Neural cell (in vitro differentiated cells): ENCODE data around the gene STRN3. TPM values are rescaled to one million over a fixed set of nuclear protein-coding genes. Genes with fewer than 3 reads are reported as not detected.

Source experiments
- H2AFZ ChIP-seq: fragments of 200-600, 300-800 bp; sonication (generic), shearing (Covaris generic); 2 replicates; pipeline ENCODE4 v1.6.0; 2014; ENCODE audit warnings: low read depth, mild to moderate bottlenecking, antibody characterized with exemption, low read length, moderate library complexity
- H3F3A ChIP-seq: fragments of 200-600 bp; shearing (Covaris generic); 2 replicates; pipeline ENCODE4 v1.6.1; 2016; ENCODE audit warnings: mild to moderate bottlenecking, moderate library complexity, mixed read lengths, antibody characterized with exemption, low read length; ENCODE audit not compliant: insufficient read depth, poor library complexity, severe bottlenecking
- H3K27ac ChIP-seq: fragments of 200-600, 300-800 bp; sonication (generic), shearing (Covaris generic); 2 replicates; pipeline ENCODE4 v1.5.1; 2014; ENCODE audit warnings: mild to moderate bottlenecking, low read length, moderate library complexity
- H3K27me3 ChIP-seq: fragments of 300-800, 200-600 bp; sonication (generic), shearing (Covaris generic); 2 replicates; pipeline ENCODE4 v1.6.0; 2014; ENCODE audit warnings: mild to moderate bottlenecking, low read depth, low read length, moderate library complexity; ENCODE audit not compliant: insufficient read depth
- H3K36me3 ChIP-seq: fragments of 300-800, 200-600 bp; sonication (generic), shearing (Covaris generic); 2 replicates; pipeline ENCODE4 v1.5.1; 2014; ENCODE audit warnings: mild to moderate bottlenecking, antibody characterized with exemption, low read length, moderate library complexity; ENCODE audit not compliant: insufficient read depth
- H3K4me2 ChIP-seq: fragments of 300-800, 200-600 bp; sonication (generic), shearing (Covaris generic); 2 replicates; pipeline ENCODE4 v1.6.0; 2014; ENCODE audit warnings: mild to moderate bottlenecking, low read length
- H3K4me3 ChIP-seq: fragments of 300-800, 200-600 bp; sonication (generic), shearing (Covaris generic); 2 replicates; pipeline ENCODE4 v1.5.1; 2014; ENCODE audit warnings: mild to moderate bottlenecking, low read length, moderate library complexity
- H3K79me2 ChIP-seq: fragments of 200-600 bp; shearing (Covaris generic); replicated peaks from 2 replicates; pipeline ENCODE4 v1.6.0; 2014; ENCODE audit warnings: mild to moderate bottlenecking, low read length, moderate library complexity; ENCODE audit not compliant: insufficient read depth
- H3K9ac ChIP-seq: fragments of 300-800, 200-600 bp; sonication (generic), shearing (Covaris generic); 2 replicates; pipeline ENCODE4 v1.6.1; 2016; ENCODE audit warnings: mild to moderate bottlenecking, low read length, mixed read lengths
- H3K9me2 ChIP-seq: fragments of 200-600 bp; shearing (Covaris generic); 2 replicates; pipeline ENCODE4 v1.6.1; 2016; ENCODE audit warnings: mild to moderate bottlenecking, low read length, mixed read lengths; ENCODE audit not compliant: insufficient read depth
- H3K9me3 ChIP-seq: fragments of 200-600, 300-800 bp; sonication (generic), shearing (Covaris generic); 2 replicates; pipeline ENCODE4 v1.6.1; 2016; ENCODE audit warnings: mild to moderate bottlenecking, mixed run types, low read length, moderate library complexity, mixed read lengths
- H4K20me1 ChIP-seq: fragments of 200-600 bp; shearing (Covaris generic); 2 replicates; pipeline ENCODE4 v1.6.1; 2016; ENCODE audit warnings: mild to moderate bottlenecking, mixed run types; ENCODE audit not compliant: insufficient read depth
- CTCF ChIP-seq: fragments of 450-650 bp; IDR thresholded peaks from 2 replicates; pipeline ENCODE4 v1.5.1; 2014; ENCODE audit warnings: antibody characterized with exemption, mild to moderate bottlenecking, moderate library complexity; ENCODE audit not compliant: poor library complexity, severe bottlenecking
- EP300 ChIP-seq: fragments of 450-650 bp; conservative IDR thresholded peaks from 2 replicates; pipeline ENCODE4 v1.6.1; 2014; ENCODE audit warnings: antibody characterized with exemption, mild to moderate bottlenecking, moderate library complexity; ENCODE audit not compliant: poor library complexity, severe bottlenecking
- EZH2 ChIP-seq: fragments of 200-600, 300-800 bp; shearing (Covaris generic), sonication (generic); IDR thresholded peaks from 2 replicates; pipeline ENCODE4 v1.6.1; 2014; ENCODE audit warnings: antibody characterized with exemption, low read length, borderline replicate concordance, mild to moderate bottlenecking; ENCODE audit not compliant: insufficient read depth, poor library complexity, severe bottlenecking
- MXI1 ChIP-seq: fragments of 450-650 bp; conservative IDR thresholded peaks from 2 replicates; pipeline ENCODE4 v1.6.1; 2014; ENCODE audit warnings: antibody characterized with exemption, mild to moderate bottlenecking; ENCODE audit not compliant: poor library complexity, severe bottlenecking
- POLR2AphosphoS5 ChIP-seq: IDR thresholded peaks from 2 replicates; pipeline ENCODE4 v1.6.1; 2012
- REST ChIP-seq: IDR thresholded peaks from 2 replicates; pipeline ENCODE4 v1.6.1; 2012; ENCODE audit warnings: borderline replicate concordance
- SMC3 ChIP-seq: fragments of 450-650 bp; conservative IDR thresholded peaks from 2 replicates; pipeline ENCODE4 v1.6.1; 2014; ENCODE audit warnings: antibody characterized with exemption, mild to moderate bottlenecking, moderate library complexity; ENCODE audit not compliant: poor library complexity
- TAF1 ChIP-seq: IDR thresholded peaks from 2 replicates; pipeline ENCODE4 v1.6.1; 2012; ENCODE audit warnings: low read depth
- polyA plus RNA-seq: library from polyadenylated mRNA; depleted of rRNA; stranded (reverse); fragments of >200 nt; gene quantifications from 2 replicates; pipeline ENCODE4 v1.2.3, GENCODE V29; 2014

Gene STRN3
- polyA plus RNA-seq, 1 donor from 2014 or later, result 60.1 TPM

DNA sequence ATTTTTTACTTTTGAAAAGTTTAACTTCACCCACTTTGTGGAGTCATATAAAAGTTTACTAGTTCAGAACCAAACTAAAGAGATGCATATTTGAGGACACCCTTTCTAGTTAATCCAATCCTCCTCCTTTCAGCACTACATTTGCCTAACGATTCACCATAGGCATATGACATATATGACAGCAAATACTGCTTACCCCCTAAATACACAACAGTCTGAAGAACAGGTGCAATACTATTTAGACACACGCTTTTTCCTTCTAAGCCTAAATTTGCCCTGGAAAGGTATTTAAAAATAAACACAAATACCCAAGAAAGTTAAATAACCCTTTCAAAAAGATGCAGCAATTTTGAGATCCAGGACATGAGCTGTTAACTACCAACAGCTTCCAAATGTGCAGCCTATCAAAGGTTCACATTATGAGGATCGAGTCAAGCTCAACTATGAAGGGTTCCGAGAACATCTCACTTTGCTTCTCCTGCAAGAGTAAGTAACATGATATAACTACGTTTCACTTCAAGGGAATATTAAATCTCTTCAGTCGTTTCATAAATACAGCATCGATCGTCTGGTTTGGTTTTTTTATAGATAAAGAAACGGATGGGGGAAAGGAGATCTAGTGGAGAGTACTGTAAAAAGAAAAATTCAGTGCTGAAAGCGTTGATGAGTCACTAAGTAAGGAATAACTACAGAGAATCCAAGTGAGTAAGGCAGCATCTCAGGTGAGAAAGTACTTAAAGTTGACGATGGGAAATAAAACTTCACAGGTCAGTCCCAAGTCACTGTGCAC is 1.4 kb downstream of the STRN3 start:
- Histone ChIP-seq H3K9me2 (no peaks in the 10 kb centered on the region), H3K27me3 (no peaks in the 10 kb centered on the region), H3F3A (no peaks in the 10 kb centered on the region), H3K79me2 (peaks cover 65% of the 10 kb centered on the region), H3K36me3 (no peaks in the 10 kb centered on the region), H4K20me1 (no peaks in the 10 kb centered on the region), H3K4me3 (peak overlapping the region; percentile 91), H2AFZ (peak overlapping the region; percentile 80), H3K27ac (peak overlapping the region; percentile 94), H3K9me3 (no peaks in the 10 kb centered on the region), H3K4me2 (peak overlapping the region; percentile 90), H3K9ac (peak overlapping the region; percentile 99)
- TF ChIP-seq SMC3, result no peak

GRCh38 chr14:31024010-31024480 is 2.1 kb downstream of the STRN3 start:
- no peak for TF ChIP-seq CTCF
- TF ChIP-seq MXI1, result no peak
- TF ChIP-seq EZH2, result no peak
- TF ChIP-seq TAF1, result no peak
- TF ChIP-seq SMC3, result no peak
- no peak for TF ChIP-seq EP300
- TF ChIP-seq POLR2AphosphoS5, result no peak
- no peak for TF ChIP-seq REST
- no peaks in the 10 kb centered on the region for H4K20me1 ChIP-seq
- peaks cover 70% of the 10 kb centered on the region for H3K79me2 ChIP-seq
- H2AFZ ChIP-seq, result no peak overlapping the region
- H3K4me3 ChIP-seq, result peak overlapping the region; percentile 91
- no peaks in the 10 kb centered on the region for H3F3A ChIP-seq
- H3K9me3 ChIP-seq, result no peaks in the 10 kb centered on the region
- H3K27me3 ChIP-seq, result no peaks in the 10 kb centered on the region
- no peak overlapping the region for H3K27ac ChIP-seq
- H3K36me3 ChIP-seq, result no peaks in the 10 kb centered on the region
- H3K9me2 ChIP-seq, result no peaks in the 10 kb centered on the region
- peak overlapping the region; percentile 7 for H3K9ac ChIP-seq
- peak overlapping the region; percentile 90 for H3K4me2 ChIP-seq
